GM18520 (cell line): ENCODE measurements around the gene PIP4K2A.

Source experiments
- ATAC-seq: cut with Tn5 transposase; IDR thresholded peaks from one replicate; pipeline ENCODE4 v1.9.1; 2021; ENCODE audit not compliant: unreplicated experiment

PIP4K2A gene

DNA sequence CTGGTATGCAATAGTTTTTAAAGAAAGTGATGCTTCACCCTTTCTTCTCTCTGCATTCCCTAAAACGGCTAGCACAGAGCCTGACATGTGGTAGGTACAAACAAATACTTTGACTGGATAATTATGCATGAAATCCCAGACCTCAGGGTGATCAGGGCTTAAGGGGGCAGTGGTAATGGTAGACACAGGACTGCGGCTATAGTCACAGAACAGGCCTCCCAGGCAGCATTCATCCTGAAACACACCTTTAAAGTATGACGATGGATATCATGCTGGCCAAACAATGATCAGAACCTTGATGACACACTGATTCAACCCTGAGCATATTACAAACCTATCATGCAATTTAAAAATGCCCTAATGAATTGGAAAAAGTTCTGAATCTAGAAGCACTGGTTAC lies 110.8 kb downstream of the PIP4K2A start:
- no peak for ATAC-seq

DNA sequence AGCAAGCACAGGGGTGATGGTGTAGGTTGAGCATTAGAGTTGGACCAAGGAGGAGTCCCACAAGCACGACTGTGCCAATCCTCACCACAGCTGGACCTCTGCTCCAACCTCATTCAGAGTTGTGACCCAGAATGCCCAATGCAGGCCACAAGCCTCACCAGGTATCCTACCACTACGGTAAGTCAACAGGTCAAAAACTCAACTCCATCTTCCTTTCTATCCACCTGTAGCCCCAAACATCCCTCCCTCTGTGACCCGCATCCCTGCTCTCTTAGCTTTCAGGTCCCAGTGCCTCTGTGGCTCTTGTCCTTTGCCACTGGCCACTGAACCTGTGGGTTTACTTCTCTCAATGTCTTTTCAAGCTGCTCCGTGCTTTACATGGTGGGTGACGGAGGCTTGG lies 112.8 kb downstream of the PIP4K2A start:
- no peak for ATAC-seq

DNA sequence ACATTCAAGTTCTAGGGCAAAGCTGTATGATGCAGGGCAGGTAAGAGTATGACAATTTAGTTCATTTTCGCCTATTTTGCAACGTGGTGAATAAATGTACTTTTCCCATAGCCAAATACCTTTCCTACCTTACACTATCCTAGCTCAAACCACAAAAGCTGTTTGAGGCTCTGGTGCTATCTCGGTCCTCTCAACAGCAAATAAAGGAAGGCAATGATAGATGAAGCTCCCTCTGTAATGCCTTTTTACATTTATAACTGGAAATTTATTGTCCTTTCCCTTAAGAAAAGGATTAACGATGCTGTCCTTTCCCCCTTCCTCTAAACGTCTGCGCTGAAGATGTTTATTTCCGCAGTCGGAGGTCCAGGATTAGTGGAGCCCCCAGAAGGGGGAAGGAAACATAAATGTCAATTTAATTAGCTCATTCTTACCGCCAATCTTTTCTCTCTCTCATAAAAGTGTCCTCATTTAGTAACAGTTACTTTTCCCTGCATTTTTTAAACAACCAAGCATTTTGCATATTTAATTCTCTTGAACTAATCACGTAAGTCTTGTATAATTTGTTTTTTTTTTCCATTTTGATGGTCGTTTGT lies 114.6 kb downstream of the PIP4K2A start:
- ATAC-seq, result no peak

DNA sequence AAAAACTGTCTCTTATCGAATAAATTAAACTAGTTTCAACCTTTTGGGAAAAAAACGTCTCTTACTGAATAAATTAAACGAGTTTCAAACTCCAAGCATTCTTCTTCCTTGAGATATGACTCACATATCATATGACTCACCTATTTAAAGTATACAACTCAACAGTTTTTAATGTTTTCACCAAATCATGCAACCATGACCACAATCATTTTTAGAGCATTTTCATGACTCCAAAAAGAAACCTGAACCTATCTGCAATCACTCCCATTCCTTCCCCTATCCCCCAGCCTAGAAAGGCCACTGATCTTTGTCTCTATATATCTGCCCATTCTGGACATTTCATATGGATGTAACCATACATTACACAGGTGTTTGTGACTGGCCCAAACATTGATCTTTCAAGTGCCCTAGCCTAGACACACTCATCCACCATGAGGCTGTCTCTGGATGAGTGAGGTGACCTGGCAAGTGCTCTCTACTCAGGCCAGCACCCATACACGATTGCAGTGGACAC lies 115.3 kb downstream of the PIP4K2A start:
- ATAC-seq, result no peak

DNA sequence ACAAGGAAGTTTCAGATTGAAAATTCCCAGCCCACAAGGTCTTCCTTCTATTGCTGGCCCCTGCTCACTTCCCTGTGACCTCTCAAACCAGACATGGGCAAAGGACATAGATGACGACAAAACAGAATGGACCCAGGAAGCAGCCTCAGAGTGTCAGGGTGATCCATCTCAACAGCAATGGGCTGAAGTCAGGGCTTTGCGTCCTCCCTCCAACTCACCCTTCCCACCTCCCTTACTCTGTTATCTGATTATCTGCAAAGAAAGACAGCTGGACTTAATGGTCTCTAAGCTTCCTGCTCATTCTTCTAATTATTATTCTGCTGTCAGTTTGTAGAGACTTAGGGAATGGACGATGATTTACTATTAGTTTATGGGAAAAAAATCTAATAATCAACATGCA lies 115.9 kb downstream of the PIP4K2A start:
- no peak for ATAC-seq

DNA sequence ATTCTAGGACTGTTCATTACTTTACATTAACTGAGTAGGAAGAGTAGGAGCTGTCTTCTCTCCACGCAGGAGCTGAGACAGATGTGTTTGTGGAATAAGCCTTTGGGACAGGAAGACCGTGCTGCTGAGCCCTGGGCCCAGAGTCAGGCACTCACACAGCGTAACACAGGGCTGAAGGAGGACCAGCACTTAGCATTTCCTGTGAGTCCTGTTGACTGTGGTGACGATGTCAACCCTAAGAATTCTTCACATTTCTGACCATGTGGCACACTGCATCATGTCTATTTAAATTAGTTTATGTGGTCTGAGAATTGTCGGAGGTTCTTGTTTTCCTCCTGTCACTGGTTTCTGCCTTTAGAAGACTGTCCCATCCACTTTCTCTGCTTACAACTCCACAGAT lies 117.2 kb downstream of the PIP4K2A start:
- ATAC-seq, result peak; percentile 47

DNA sequence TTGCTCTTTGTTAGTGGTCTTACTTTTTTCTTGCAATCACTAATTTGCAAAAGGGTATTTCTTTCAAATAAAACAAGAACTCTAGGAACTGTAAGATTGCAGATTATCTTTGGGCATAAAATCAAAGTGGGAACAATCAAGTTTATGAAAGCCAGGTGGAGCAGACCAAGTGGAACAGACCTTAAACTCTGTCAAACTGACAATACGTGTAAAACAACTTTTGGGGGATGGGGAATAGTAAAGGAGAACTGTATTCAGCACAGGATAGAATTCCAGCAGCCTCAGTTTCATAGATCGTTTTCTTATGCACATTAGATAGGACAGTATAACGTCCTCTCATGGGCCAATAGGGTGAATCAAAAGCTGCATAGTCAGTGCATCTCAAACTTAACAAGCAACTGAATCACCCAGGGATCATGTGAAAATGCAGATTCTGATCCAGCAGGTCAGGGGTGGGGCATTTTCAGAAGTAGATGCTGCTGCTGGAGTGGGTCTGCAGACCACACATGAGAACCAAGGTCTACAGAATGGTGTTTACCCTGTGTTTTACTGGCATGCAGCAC lies 120.7 kb downstream of the PIP4K2A start:
- ATAC-seq, result no peak

DNA sequence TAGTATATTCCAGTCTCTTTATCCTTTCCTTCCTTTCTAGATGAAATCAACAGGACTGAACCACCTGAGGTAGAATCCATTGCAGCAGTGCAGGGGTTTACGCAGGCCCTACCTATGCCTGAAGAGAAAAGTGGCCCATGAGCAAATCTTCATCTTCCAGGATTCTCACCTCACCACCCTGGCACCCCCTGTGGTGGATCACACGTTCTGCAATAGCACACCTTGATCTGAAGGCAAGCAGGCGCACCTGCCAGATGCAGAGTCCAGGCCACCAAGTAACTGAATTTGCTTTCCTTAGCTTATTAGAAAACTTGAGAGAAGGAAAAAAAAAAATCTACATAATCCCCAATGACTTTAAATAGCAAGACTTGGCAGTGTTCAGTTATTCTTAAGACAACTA lies 121.4 kb downstream of the PIP4K2A start:
- no peak for ATAC-seq

DNA sequence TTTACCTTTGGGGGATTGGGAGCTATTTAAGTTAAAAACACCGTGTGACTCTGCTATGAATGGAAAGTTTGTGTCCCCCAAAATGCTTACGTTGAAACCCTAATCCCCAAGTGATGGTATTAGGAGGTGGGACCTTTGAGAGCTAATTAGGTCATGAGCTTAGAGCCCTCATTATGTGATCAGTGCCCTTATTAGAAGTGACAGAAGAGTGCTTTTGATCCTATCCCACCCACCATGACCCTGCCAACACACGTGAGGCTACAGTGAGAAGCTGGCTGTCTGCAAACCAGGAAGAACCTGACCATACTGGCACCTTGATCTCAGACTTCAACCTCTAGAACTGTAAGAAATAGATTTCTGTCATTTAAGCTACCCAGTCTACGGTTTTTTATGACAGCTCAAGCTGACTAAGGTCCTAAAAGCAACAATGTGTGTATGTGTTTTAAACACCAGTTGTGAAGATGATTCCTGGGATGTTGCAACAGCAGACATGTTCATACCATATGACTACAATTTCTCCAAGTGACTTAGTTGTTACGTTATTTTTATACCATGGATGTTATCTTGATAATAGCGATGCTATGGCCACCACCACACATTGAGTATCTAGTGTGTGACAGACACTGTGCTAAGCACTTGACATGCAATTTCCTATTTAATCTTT lies 124.4 kb downstream of the PIP4K2A start:
- ATAC-seq, result no peak

DNA sequence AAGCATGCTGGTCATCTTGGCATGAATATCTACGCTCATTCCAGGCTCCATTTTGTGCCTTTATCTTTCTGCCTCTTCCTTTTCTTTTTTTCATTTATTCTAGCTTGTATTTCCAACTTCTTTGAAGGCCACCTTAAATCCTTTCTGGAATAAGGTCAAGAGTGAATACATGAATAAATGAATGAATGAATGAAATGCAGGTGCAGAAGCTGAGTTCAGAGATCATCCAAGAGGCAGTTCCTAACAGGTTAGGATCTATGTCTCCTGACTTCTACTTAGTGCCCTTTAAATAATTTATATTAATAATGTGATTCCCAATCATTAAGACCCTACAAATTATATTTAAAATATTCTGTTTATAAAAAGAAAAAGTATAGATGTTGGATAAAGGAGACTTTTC lies 125.9 kb downstream of the PIP4K2A start:
- no peak for ATAC-seq

DNA sequence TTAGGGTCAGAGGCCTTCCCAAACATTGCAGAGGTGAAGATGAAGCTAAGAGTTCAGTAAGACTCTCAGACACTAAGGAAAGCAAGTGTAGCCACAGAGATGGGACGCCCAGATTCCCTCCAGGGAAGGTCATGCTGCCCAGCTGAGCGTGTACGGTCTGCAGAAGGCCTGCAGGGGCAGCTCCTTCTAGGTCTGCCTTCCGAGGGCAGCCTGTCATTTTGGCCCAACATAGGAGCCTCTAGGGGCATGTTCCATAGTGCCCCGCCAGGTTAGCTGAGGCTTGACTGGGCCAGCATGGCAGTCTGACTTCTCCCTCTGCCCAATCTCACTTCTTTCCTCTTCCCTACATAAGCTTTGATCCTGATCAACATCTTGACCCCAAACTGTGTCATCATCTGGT lies 130.7 kb downstream of the PIP4K2A start:
- no peak for ATAC-seq

DNA sequence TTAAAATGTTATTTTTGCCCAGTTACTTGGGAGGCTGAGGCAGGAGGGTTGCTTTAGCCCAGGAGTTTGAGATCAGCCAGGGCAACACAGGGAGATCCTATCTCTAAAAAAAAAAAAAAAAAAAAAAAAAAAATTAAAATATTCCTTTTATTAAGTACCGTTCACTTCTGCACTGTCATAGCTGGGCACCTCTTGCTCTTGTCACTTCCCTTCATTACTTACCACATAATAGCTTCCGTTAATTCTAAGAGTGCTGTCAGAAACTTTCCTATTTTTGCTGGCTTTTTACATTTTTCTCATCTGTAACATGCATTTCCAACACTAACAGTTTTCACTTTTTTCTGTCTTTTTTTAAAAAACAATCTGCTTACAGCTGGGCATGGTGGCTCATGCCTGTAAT lies 132.9 kb downstream of the PIP4K2A start:
- no peak for ATAC-seq

DNA sequence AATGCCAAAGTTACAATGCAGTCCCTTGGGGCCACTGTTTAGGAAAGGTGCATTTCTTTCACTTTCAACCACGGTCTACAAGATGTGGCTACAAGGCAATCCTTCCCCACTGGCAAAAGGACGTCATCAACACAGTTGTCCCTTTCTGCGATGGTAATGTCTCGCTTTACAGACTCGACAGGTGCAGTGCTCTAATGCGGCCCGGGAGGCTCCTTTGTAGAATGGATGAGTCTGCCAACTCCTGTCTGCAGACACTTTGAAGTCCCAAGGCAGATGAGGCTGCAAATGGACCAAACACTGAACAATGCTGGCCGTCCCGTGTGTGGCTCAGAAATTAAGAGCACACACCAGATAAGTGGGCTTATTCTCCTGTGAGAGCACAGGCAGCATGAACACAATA lies 133.7 kb downstream of the PIP4K2A start:
- ATAC-seq, result no peak

DNA sequence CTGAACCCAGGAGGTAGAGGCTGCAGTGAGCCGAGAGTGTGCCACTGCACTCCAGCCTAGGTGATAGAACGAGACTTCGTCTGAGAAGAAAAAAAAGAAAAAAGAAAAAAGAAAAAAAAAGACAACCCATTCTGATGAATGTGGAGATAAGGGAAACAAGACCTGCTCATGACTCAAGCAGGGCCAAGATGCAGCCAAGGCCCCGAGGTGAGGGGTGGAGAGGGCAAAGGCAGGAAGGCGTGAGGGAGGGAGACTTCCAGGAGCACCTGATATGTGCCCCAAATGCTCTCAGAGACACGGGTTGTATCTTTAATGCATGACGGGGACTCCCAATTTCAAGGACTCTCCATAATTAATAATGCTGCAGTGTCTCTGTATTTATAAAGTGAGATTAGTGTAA lies 134.6 kb downstream of the PIP4K2A start:
- no peak for ATAC-seq

DNA sequence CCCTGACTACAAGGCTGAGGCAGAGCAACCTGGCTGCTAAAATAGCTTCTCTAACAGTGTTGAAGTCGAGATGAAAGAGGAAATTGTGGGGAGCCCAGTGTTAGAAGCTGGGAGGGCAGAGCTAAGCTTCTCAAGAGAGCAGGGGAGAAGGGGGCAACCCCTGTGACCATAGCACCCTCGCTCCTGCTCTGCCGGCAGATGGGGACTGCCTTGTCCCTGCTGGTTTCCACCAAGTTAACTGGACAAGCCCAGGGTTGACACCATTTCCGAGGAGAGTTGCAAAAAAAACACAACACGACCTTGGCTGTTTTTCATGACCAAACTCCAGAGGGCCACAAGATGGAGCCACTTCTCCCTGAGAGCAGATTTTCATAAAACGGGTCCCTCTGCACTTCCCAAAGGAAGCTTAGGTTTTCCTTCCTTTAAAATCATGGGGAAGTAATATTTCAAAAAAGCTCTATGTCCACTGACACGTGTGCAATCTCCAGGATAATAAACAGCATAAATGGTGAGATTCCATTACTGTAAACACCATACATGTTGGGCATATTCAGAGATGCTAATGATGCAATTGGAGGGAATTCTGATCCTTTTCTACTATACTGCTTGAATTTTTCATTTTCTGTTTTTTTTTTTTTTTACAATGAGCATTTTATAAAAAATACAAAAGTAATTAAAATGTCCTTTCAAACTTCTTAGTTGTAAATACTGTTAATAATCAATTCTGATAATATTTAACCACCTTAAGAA lies 140.4 kb downstream of the PIP4K2A start:
- ATAC-seq, result no peak

DNA sequence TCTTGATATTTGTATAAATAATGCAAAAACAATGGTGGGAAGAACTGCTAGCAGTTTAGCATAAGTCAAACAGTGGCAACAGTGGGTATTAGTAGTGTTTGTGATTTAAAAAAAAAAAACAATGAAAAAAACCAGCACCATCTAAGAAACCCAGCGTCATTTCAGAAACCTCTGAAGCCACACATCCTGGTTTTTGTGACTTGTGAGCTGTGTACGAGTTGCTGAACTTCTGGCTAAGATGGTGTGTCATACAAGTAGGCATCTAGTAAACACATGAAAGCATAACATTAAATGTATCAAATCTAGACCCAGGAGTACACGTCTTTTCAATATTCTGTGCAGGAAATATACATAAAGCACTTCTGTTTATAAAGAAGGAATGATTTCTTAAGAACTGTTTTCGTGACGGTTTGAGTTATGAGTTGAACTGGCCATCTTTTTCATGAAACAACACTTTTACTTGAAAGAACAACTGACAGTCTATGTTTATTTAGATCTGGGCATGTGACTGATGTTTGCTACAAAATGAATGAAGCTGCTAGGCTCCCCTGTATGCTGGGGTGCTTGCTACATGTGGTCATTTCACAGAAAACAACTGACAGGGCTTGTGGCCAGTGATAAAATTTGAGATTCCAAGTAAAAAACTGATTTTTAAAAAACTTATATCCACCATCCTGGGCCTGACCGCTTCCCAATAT lies 143.5 kb downstream of the PIP4K2A start:
- no peak for ATAC-seq

DNA sequence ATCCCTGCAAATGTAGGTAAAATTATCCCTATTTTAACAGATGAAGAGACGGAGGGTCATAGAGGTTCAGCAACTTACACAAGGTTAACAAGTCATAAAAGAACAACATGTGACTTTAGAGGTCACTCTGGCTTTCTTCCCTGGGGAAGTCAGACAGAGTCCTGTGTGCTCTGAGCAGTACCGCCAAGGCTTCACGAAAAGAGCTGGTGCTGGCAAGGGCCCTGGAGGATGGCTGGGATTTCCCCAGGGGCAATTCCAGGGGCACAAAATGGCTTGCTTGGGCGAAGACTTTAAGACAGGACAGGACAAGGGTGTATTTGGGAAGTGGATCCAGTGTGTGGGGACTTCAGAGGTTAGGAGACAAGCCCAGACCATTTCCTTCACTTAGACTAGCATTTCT lies 144.1 kb downstream of the PIP4K2A start:
- no peak for ATAC-seq

DNA sequence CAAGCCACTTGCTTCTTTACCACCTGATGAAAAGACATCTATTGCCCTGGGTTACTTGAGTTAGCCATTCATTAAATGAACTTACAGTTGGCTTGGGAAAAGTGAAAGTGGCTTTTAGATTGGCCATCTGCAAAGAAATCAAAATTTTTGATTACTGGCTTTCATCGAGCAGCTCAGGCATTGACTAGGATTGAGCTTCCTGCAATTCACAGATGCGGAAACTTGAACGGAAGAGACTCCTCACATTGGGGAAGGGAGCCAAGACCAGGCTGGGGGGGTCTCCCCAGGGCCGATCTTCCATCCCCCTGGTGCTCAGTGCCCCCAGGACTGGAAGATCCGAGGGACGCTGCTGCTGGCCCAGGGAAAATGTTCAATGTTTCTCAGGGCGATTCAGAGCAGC lies 145.4 kb downstream of the PIP4K2A start:
- ATAC-seq, result no peak

DNA sequence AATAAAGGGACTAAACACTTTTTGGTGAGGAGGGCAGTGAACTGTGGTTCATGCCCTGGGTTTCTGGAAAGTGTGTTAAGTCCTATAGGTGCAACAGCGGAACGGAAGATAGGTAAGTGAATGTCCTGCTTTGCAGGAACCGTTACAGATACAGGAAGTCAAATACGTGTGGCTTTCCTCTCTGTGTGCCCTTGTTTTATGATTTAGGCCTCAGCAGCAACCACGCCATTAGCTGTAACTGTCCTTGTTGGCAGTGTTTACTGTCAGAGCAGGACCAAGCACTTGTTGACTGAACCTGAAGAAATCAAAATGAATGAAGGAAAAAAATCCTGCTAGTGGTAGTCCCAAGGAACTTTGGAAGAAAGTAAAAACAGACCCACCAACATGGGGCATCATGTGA lies 150.3 kb downstream of the PIP4K2A start:
- ATAC-seq, result no peak

DNA sequence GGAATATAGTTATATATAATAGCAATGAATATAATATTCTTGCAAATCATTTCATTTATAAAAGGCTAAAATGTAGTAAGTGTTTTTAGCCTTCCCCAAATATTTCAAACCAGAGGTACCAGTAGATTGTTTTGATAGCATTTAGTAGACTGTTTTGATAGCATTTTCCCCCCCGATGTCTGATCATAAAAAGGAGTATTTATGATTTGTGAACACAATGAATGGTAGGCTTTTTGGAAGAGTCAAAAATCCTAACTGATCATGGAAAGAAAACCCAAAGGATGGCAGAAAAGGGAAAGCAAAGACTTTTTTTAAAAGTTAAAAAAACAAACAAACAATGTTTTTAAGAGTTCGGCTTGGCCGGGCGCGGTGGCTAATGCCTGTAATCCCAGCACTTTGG lies 152.5 kb downstream of the PIP4K2A start:
- no peak for ATAC-seq

DNA sequence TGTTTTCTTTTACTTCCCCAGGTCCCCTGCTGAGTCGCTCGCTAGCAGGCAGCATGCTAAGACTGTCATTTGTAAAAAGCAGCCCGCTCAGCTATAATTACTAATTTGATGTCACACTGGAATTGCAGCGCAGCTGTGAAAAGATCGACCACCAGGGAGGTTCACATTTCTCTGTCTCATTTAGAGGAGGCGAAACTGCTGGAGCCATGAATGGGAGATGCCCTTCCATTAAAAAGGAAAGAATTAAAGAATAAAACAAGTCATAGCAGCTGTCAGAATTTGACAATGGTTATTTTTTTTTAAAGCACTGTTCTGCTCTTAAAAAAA lies 153.5 kb downstream of the PIP4K2A start:
- ATAC-seq, result no peak
